Liver (tissue), 9 donors: ENCODE measurements around the gene PODNL1. TPM values are rescaled to one million over a fixed set of nuclear protein-coding genes. Genes with fewer than 3 reads are reported as not detected.

Experiments
- DNase-seq: peaks from one replicate; pipeline ENCODE4 v3.0.0-alpha.2; 2017; ENCODE audit warnings: low spot score
- H3K27ac ChIP-seq, 2 donors: one replicate each; pipeline ENCODE4 v1.7.0; 2013; ENCODE audit warnings: inconsistent platforms in 2 of 2, low read length in 2 of 2, control low read depth in 1 of 2, low read depth in 1 of 2, mild to moderate bottlenecking in 1 of 2
- H3K27me3 ChIP-seq, 4 donors: one replicate each; pipeline versions ENCODE4 v1.6.1 to v1.7.0; 2013; ENCODE audit warnings: low read length in 3 of 4, inconsistent platforms in 1 of 4, mild to moderate bottlenecking in 1 of 4, moderate library complexity in 1 of 4; ENCODE audit not compliant: control insufficient read depth in 4 of 4, insufficient read depth in 4 of 4
- H3K36me3 ChIP-seq, 4 donors: one replicate each; pipeline versions ENCODE4 v1.6.1 to v1.7.0; 2013; ENCODE audit warnings: low read length in 3 of 4, mild to moderate bottlenecking in 3 of 4, low read depth in 1 of 4, moderate library complexity in 1 of 4; ENCODE audit not compliant: control insufficient read depth in 4 of 4, insufficient read depth in 3 of 4
- H3K4me1 ChIP-seq, 4 donors: one replicate each; pipeline versions ENCODE4 v1.6.1 to v1.7.0; 2013; ENCODE audit warnings: low read length in 3 of 4, mild to moderate bottlenecking in 3 of 4, moderate library complexity in 1 of 4; ENCODE audit not compliant: control insufficient read depth in 4 of 4, insufficient read depth in 4 of 4
- H3K4me3 ChIP-seq, 3 donors: one replicate each; pipeline versions ENCODE4 v1.6.1 to v1.7.0; 2013; ENCODE audit warnings: low read length in 3 of 3, control low read depth in 1 of 3, low read depth in 1 of 3, mild to moderate bottlenecking in 1 of 3
- H3K9ac ChIP-seq, 2 donors: one replicate each; pipeline ENCODE4 v1.7.0; 2013; ENCODE audit warnings: low read length in 2 of 2, mild to moderate bottlenecking in 2 of 2, moderate library complexity in 2 of 2, control low read depth in 1 of 2, low read depth in 1 of 2
- H3K9me3 ChIP-seq, 4 donors: one replicate each; pipeline versions ENCODE4 v1.6.1 to v1.7.0; 2013; ENCODE audit warnings: low read length in 3 of 4; ENCODE audit not compliant: control insufficient read depth in 4 of 4
- EGR1 ChIP-seq, 2 donors: IDR thresholded peaks; 2 replicates each; pipeline ENCODE4 v1.6.1; 2016 to 2018; ENCODE audit warnings: antibody characterized with exemption in 2 of 2, low read depth in 2 of 2
- FOXA1 ChIP-seq: IDR thresholded peaks from 2 replicates; pipeline ENCODE4 v1.6.1; 2016; ENCODE audit warnings: antibody characterized with exemption
- FOXA2 ChIP-seq: IDR thresholded peaks from 2 replicates; pipeline ENCODE4 v1.6.1; 2016; ENCODE audit warnings: antibody characterized with exemption
- GABPA ChIP-seq, 2 donors: IDR thresholded peaks in 1 of 2; conservative IDR thresholded peaks in 1 of 2; 2 replicates each; pipeline ENCODE4 v1.6.1; 2016; ENCODE audit warnings: antibody characterized with exemption in 2 of 2, mild to moderate bottlenecking in 1 of 2, moderate library complexity in 1 of 2
- HNF4A ChIP-seq, 2 donors: conservative IDR thresholded peaks; 2 replicates each; pipeline ENCODE4 v1.6.1; 2016; ENCODE audit warnings: antibody characterized with exemption in 2 of 2, mild to moderate bottlenecking in 2 of 2
- HNF4G ChIP-seq: IDR thresholded peaks from 2 replicates; pipeline ENCODE4 v1.6.1; 2016; ENCODE audit warnings: antibody characterized with exemption
- JUND ChIP-seq, 2 donors: IDR thresholded peaks; 2 replicates each; pipeline ENCODE4 v1.6.1; 2016; ENCODE audit warnings: antibody characterized with exemption in 2 of 2
- NR2F2 ChIP-seq: IDR thresholded peaks from 2 replicates; pipeline ENCODE4 v1.6.1; 2016; ENCODE audit warnings: antibody characterized with exemption
- RAD21 ChIP-seq, 2 donors: IDR thresholded peaks; 2 replicates each; pipeline ENCODE4 v1.6.1; 2016; ENCODE audit warnings: antibody characterized with exemption in 2 of 2, mild to moderate bottlenecking in 2 of 2
- RXRA ChIP-seq, 2 donors: IDR thresholded peaks; 2 replicates each; pipeline ENCODE4 v1.6.1; 2017 to 2018; ENCODE audit warnings: antibody characterized with exemption in 2 of 2, mild to moderate bottlenecking in 1 of 2
- SP1 ChIP-seq: IDR thresholded peaks from 2 replicates; pipeline ENCODE4 v1.6.1; 2018; ENCODE audit warnings: antibody characterized with exemption, mild to moderate bottlenecking
- TAF1 ChIP-seq: conservative IDR thresholded peaks from 2 replicates; pipeline ENCODE4 v1.6.1; 2016; ENCODE audit warnings: antibody characterized with exemption, mild to moderate bottlenecking
- YY1 ChIP-seq: IDR thresholded peaks from 2 replicates; pipeline ENCODE4 v1.6.1; 2016; ENCODE audit warnings: antibody characterized with exemption, mild to moderate bottlenecking
- WGBS: extraction: QIAGEN DNeasy Blood & Tissue Kit; methylation state at CpG from one replicate; pipeline ENCODE4 v1.1.7; 2013; 5-methylcytosine and 5-hydroxymethylcytosine counted together
- polyA plus RNA-seq, 2 donors: library from polyadenylated mRNA; stranded (reverse) in 1 of 2; unstranded in 1 of 2; fragments of 200-250 nt in 1 of 2; fragments of >200 nt in 1 of 2; fragmentation: Nextera tagmentation in 1 of 2; extraction: Ambion mirVana in 1 of 2; gene quantifications; one replicate each; pipeline versions ENCODE4 v1.2.1 to v1.2.3, GENCODE V29; 2013 to 2015
- total RNA-seq, 2 donors: library from RNA; depleted of rRNA; stranded (reverse); fragments of >200 nt; gene quantifications; one replicate each; pipeline ENCODE4 v1.2.3, GENCODE V29; 2014
- TF ChIP-seq, protein P1 (sequence below): IDR thresholded peaks from 2 replicates; pipeline ENCODE4 v1.6.1; 2016; ENCODE audit warnings: antibody characterized with exemption
- TF ChIP-seq, protein P2 (sequence below): IDR thresholded peaks from 2 replicates; pipeline ENCODE4 v1.6.1; 2016; ENCODE audit warnings: antibody characterized with exemption
- TF ChIP-seq, protein P3 (sequence below): IDR thresholded peaks from 2 replicates; pipeline ENCODE4 v1.6.1; 2016; ENCODE audit warnings: antibody characterized with exemption
- TF ChIP-seq, protein P4 (sequence below): IDR thresholded peaks from 2 replicates; pipeline ENCODE4 v1.6.1; 2016; ENCODE audit warnings: antibody characterized with exemption, mild to moderate bottlenecking
- TF ChIP-seq, protein P5 (sequence below): fragments of 150-350 bp; IDR thresholded peaks from 2 replicates; pipeline ENCODE4 v1.5.1; 2017; ENCODE audit warnings: improper control_type of control experiment, low read depth, low read length; ENCODE audit not compliant: missing input control
- donor health status: healthy.
- donor health status: healthy.
- donor health status: healthy.
- donor health status: healthy.
- donor health status: healthy.

PODNL1 gene
- total and polyA plus RNA-seq, 4 donors = 0.30 TPM; not detected in 3

DNA sequence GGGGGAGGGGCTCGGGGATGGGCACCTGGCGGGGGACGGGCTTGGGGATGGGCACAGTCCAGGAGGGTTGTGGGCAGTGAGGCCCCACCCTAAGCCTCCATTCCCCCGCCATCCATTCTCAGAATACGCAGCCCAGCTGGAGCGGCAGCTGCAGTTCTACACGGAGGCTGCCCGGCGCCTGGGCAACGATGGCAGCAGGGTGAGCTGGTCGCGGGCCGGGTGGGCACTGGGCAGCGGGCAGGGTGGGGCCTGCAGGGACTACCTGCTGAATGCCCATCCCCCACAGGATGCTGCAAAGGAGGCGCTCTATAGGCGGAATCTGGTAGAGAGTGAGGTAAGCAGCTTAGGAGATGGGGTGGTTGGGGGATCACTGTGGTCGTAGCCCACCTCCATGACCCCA, 8.3 kb downstream of the PODNL1 start (continued):
- TF ChIP-seq, protein P1, sequence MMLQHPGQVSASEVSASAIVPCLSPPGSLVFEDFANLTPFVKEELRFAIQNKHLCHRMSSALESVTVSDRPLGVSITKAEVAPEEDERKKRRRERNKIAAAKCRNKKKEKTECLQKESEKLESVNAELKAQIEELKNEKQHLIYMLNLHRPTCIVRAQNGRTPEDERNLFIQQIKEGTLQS = no peak
- no peak for TF ChIP-seq FOXA1
- TF ChIP-seq NR2F2 = no peak
- TF ChIP-seq GABPA (IDR thresholded peaks at IDR 0.05 in 1 of 2, conservative IDR thresholded peaks at IDR 0.05 in 1 of 2) = no peak
- TF ChIP-seq HNF4G = no peak
- TF ChIP-seq SP1 = no peak
- TF ChIP-seq, protein P2, sequence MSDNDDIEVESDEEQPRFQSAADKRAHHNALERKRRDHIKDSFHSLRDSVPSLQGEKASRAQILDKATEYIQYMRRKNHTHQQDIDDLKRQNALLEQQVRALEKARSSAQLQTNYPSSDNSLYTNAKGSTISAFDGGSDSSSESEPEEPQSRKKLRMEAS = no peak
- TF ChIP-seq, protein P3, sequence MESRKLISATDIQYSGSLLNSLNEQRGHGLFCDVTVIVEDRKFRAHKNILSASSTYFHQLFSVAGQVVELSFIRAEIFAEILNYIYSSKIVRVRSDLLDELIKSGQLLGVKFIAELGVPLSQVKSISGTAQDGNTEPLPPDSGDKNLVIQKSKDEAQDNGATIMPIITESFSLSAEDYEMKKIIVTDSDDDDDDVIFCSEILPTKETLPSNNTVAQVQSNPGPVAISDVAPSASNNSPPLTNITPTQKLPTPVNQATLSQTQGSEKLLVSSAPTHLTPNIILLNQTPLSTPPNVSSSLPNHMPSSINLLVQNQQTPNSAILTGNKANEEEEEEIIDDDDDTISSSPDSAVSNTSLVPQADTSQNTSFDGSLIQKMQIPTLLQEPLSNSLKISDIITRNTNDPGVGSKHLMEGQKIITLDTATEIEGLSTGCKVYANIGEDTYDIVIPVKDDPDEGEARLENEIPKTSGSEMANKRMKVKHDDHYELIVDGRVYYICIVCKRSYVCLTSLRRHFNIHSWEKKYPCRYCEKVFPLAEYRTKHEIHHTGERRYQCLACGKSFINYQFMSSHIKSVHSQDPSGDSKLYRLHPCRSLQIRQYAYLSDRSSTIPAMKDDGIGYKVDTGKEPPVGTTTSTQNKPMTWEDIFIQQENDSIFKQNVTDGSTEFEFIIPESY = no peak

DNA sequence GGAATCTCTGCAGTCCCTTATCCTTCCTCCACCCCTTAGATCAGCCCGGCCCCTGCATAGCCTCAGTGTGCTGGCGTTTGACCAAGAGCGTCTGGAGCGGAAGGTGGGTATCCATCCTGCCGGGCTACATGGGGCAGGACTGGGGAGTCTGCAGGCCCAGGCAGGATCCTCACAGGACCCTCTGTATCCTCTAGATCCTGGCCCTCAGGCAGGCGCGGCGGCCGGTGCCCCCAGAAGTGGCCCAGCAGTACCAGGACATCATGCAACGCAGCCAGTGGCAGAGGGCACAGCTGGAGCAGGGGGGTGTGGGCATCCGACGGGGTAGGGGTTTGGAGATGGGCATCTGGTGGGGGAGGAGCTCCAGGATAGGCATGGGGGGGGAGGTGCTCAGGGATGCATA, 8.9 kb downstream of the PODNL1 start:
- no peaks in the 10 kb centered on the region for H3K9me3 ChIP-seq
- no peak overlapping the region for H3K4me3 ChIP-seq
- 92% methylated on average over 12 of the region's 12 CpGs for whole genome bisulfite sequencing
- no peak overlapping the region for H3K9ac ChIP-seq
- TF ChIP-seq JUND (IDR thresholded peaks at IDR 0.05) = no peak
- TF ChIP-seq, protein P2 = no peak
- TF ChIP-seq FOXA2 = no peak
- TF ChIP-seq, protein P4, sequence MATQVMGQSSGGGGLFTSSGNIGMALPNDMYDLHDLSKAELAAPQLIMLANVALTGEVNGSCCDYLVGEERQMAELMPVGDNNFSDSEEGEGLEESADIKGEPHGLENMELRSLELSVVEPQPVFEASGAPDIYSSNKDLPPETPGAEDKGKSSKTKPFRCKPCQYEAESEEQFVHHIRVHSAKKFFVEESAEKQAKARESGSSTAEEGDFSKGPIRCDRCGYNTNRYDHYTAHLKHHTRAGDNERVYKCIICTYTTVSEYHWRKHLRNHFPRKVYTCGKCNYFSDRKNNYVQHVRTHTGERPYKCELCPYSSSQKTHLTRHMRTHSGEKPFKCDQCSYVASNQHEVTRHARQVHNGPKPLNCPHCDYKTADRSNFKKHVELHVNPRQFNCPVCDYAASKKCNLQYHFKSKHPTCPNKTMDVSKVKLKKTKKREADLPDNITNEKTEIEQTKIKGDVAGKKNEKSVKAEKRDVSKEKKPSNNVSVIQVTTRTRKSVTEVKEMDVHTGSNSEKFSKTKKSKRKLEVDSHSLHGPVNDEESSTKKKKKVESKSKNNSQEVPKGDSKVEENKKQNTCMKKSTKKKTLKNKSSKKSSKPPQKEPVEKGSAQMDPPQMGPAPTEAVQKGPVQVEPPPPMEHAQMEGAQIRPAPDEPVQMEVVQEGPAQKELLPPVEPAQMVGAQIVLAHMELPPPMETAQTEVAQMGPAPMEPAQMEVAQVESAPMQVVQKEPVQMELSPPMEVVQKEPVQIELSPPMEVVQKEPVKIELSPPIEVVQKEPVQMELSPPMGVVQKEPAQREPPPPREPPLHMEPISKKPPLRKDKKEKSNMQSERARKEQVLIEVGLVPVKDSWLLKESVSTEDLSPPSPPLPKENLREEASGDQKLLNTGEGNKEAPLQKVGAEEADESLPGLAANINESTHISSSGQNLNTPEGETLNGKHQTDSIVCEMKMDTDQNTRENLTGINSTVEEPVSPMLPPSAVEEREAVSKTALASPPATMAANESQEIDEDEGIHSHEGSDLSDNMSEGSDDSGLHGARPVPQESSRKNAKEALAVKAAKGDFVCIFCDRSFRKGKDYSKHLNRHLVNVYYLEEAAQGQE = no peak
- no peak for TF ChIP-seq SP1
- TF ChIP-seq HNF4A (conservative IDR thresholded peaks at IDR 0.05) = no peak
- TF ChIP-seq EGR1 (IDR thresholded peaks at IDR 0.05; ENCODE audit: low read depth in 2 of 2) = no peak
- TF ChIP-seq, protein P3 = no peak
- TF ChIP-seq, protein P1 = no peak
- TF ChIP-seq NR2F2 = no peak
- TF ChIP-seq RXRA (IDR thresholded peaks at IDR 0.05) = no peak
- TF ChIP-seq RAD21 (IDR thresholded peaks at IDR 0.05) = no peak
- no peak for TF ChIP-seq HNF4G
- no peak for TF ChIP-seq FOXA1
- no peak for TF ChIP-seq GABPA (IDR thresholded peaks at IDR 0.05 in 1 of 2, conservative IDR thresholded peaks at IDR 0.05 in 1 of 2)
- no peak for TF ChIP-seq YY1
- TF ChIP-seq TAF1 = no peak
- TF ChIP-seq, protein P5, sequence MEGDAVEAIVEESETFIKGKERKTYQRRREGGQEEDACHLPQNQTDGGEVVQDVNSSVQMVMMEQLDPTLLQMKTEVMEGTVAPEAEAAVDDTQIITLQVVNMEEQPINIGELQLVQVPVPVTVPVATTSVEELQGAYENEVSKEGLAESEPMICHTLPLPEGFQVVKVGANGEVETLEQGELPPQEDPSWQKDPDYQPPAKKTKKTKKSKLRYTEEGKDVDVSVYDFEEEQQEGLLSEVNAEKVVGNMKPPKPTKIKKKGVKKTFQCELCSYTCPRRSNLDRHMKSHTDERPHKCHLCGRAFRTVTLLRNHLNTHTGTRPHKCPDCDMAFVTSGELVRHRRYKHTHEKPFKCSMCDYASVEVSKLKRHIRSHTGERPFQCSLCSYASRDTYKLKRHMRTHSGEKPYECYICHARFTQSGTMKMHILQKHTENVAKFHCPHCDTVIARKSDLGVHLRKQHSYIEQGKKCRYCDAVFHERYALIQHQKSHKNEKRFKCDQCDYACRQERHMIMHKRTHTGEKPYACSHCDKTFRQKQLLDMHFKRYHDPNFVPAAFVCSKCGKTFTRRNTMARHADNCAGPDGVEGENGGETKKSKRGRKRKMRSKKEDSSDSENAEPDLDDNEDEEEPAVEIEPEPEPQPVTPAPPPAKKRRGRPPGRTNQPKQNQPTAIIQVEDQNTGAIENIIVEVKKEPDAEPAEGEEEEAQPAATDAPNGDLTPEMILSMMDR = no peak
- H3K27me3 ChIP-seq = no peaks in the 10 kb centered on the region
- H3K27ac ChIP-seq = no peak overlapping the region
- peaks cover 11 to 21% (median 17%) of the 10 kb centered on the region in 4 donors for H3K36me3 ChIP-seq
- DNase-seq = no peak
- no peaks in the 10 kb centered on the region for H3K4me1 ChIP-seq
